T follicular helper cell (primary cell): ENCODE results near the gene ADAMTS15.

ENCODE experiments used
- DNase-seq: peaks from one replicate; pipeline ENCODE4 v3.0.0-alpha.2; 2020; ENCODE audit warnings: low read depth

ADAMTS15 gene

DNA sequence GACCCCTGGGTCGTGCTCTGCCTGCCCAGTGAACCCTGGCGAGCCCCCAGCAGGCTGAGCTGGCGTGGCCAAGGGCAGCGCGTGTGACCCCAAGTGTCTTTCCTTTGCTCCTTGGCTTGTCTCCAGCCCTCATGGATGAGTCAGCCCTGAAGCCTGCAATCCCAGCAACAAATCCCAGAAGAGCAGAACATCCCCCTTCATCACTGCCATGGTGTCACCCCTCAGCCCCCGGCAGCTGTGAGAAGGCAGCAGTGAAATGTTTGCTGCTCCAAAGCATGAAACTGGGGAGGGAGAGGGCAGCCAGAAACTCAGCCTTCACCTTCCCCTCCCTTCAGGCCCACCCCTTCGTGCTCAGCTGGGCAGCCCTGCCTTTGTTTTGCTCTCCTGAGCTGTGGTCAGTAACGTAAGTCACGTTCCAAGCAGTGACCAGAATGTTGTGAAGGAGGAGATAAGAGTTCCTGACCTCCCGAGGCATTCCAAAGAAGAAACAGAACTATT is 29.8 kb downstream of the ADAMTS15 start:
- no peak for DNase-seq

DNA sequence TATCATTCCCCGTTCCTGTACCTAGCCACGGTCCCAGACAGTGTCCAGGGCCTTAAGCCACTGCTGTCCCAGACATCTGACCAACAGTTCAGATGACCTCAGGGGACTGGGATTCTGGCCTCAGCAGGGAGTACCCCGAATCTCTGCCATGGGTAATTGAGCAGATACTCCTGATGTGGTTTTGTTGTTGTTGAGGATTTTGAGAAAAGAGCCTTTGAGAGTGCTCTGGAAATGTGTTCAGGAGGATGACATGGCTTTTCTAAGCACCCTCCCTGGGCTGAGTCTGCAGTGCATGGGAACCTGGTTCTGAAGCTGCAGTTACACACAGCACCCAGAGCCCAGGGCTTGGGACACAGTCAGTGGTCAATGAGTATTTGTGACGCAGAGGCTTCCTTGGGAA is 30.4 kb downstream of the ADAMTS15 start:
- DNase-seq = no peak

DNA sequence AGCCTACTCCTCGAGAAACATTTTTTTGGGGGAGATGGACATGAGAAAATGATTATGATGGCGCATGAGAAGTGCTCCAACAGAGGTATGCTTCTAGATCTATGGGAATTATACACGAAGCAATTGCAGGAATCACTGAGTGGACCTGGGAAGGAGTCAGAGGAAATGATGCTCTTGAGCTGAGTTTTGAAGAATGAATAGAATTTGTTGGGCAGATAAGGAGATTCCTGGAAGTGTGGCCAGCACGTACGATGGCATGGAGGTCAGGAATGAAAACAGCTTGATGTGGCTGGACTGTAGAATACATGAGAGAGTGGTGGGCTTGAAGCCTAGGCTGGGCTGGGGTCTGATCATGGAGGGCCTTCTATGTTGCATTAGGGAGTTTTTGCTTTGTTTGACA is 31.7 kb downstream of the ADAMTS15 start:
- DNase-seq = no peak

DNA sequence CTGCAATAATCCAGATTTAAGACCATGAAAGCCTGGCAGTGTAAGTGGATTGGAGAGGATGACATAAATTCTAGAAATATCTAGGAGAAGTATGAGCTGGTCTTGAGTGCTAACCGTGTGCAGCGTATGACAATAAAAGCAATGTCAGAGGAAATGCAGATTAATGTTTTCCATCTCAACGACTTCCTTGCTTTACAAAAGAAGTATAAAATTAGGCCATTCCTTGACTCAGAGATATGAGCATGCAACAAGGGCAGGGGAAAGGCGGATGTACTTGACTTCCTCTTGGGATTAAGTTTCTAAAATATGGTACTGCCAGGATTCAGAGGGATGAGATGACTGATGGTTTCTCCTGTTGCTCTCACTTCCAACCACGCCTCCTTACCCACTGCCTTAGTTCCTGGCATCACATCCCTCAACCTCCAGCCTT is 32.3 kb downstream of the ADAMTS15 start:
- DNase-seq = no peak

DNA sequence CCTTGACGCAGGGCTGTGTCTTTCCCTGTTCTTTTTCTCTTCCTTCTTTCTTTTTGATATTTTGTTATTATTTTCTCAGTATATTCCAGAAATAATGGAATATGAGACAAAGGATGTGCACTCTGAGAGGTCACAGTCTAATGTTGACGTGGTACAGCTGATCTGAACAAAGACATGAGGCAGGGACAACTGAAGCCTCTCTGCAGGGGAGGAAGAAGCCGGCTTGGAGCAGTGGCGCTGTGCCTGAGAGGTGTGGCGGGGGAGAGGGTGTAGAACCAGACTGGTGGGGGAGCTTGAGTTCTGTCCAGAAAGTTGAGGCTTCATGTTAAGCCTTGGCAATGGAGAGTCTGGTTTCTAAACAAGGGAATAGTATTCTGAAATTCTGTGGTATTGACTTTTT is 34.7 kb downstream of the ADAMTS15 start:
- DNase-seq = no peak

DNA sequence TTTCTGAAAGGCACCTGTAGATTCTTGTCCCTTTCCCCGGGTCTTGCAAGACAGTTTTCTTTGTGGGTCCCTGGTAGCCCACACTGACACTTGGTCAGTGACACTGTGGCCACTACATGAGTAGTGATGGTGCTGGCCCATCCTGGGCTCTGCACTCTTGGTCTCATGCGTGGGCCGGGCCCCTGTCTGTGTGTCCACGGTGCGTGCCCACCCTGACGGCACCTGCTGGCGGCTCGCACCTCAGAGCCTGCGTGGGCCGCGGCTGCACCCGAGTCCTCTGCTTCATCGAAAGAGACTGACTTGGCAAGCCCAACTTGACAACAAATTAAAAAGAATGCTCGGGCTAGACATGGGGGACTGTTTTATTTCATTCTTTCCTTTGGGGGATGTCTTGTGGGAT is 37.5 kb downstream of the ADAMTS15 start:
- no peak for DNase-seq

DNA sequence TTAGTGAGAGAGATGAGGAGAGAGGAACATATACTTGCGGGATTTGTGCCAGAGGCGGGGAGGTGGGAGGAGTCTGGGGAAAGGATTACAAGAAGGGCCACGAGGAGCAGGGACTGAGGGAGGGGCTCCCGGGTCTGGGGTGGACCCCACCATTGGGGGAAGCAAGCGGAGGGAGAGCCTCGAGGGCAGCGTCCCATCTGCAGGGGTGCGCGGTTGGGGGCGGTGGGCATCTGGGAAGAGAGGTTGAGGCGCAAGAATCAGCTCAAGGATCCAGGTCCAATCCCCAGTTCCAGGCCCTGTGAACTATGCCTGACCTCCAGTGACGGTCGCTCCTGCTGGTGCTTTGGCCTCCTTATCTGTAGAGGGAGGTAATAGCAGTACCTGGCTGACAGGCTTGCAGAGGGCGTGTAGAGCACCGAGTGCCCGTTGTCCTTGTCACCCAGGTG is 38.0 kb downstream of the ADAMTS15 start:
- DNase-seq = no peak

DNA sequence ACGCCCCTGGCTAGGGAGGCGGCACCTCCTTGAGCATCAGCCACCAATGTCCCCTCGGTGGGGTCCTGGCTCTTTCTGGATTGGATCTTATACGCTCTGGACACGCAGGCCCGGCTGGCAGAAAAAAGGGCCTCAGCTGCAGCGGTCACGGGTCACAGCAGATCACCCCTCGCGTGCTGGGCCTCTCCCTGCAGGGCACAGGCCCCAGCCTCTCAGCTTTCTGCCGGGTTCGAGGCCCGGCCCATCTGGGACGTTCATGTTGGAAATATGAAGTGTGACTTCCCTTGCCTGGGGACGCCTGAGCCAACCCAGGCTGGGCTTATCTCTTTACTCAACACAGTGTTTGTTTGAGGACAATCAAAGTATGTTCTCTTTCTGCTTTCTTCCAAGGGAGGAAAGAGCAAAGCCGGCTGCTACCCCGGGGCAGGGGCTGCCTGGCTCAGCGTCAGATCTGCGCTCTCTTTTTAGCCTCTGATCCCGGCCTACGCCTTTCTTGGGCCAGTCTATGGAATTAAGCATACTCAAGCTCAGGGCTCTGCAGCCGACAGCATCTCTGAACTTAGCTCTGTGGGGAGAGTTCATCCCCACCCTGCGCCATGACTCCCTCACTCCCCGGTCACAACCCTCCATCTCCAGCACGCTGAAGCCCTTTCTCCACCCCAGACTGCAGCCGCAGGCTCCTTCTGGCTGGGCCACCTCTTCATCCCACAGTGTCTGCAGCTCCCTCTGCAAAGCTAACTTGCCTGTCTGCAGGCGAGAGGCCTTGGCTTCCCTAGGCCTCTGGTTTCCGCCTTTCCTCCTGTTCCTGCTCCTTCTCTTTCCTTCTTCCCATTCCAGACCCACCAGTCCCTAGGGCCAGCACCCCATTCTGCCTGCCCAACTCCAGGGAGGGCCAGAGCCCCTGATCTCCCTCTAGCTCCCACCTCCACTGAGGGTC is 38.8 kb downstream of the ADAMTS15 start:
- DNase-seq = no peak

DNA sequence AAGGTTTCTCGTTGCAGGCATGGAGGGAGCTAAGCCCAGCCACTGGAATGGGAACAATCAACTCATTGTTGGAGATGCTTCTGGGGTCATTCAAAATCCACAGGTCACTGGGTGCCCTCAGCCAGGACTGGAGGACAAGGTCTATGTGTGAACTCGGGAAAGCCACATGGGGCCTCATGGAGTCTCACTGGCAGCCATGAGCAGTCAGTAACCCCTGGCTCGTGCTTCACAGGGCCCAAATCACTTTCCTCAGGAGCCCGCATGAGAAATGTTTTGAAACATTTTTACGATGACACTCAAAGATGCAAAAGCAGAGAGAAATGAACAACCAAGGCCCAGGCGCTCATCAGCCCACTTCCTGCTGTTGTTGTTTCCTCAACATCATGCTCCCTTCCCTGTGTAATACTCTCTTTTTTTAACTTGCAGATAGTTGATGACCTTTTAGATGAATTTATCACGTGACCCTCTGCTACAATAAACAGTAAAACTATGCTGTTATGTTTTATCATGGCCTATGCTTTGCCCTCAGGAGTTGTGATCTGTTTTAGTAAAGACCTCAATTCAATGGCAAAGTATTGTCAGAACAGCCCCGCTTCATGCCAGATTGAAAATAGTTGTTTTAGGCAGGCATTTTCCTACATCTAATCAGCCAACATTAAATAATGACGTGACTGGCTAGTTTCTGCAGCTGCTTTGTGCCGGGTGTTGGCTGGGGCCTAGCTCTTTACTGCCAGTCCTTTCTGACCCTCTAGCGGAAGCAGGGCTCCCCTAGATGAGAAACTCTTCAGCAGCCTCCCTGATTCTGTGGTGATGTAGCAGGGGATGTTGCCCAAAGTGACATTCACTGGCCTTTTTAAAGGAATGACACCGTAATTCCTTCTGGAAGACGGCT is 39.7 kb downstream of the ADAMTS15 start:
- no peak for DNase-seq

DNA sequence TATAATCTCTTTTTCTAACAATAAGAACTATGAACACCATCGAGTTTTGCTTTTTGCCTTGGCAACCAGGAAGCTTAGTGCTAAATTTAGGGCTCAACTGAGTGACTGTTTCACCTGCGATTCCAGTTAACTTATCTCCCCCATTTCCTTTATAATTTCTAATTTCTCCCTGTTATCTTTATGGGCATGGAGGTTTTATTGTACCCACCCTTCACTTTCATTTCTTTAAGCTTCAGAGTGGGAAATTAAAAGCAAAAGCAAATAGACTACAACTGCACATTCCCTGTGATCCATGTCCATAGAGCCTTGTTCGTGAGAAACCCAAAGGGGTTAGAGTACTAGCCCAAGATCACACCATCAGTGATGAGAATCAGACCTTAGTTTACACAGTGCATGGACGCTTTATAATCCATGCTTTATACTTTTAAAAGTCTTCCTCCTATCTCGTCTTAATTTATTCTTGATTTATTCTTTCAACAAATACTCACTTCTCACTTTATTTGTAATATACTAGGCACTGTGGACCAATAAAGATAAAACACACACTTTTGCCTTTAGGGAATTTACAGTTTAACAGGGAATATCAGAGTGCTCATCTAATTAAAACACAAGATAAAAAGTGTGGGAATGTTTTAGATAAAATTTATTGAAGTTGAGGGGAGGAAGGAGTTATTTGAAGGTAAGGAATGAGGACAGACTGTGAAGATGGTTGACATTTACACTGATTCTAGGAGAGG is 40.6 kb downstream of the ADAMTS15 start:
- no peak for DNase-seq

DNA sequence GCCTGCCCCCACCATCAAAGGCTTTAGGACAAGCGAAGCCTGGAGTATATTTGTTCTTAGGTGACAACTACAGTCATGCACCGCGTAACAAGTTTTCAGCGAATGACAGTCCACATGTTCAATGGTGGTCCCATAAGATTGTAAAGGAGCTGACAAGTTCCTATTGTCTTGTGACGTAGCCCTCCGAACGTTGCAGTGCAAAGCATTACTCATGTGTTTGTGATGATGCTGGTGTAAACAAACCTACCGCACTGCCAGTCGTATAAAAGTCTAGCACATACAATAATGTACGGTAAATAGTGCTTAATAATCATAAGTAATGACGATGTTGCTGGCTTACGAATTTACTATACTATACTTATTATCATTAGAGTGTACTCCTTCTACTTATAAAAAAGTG is 41.3 kb downstream of the ADAMTS15 start:
- DNase-seq = no peak

DNA sequence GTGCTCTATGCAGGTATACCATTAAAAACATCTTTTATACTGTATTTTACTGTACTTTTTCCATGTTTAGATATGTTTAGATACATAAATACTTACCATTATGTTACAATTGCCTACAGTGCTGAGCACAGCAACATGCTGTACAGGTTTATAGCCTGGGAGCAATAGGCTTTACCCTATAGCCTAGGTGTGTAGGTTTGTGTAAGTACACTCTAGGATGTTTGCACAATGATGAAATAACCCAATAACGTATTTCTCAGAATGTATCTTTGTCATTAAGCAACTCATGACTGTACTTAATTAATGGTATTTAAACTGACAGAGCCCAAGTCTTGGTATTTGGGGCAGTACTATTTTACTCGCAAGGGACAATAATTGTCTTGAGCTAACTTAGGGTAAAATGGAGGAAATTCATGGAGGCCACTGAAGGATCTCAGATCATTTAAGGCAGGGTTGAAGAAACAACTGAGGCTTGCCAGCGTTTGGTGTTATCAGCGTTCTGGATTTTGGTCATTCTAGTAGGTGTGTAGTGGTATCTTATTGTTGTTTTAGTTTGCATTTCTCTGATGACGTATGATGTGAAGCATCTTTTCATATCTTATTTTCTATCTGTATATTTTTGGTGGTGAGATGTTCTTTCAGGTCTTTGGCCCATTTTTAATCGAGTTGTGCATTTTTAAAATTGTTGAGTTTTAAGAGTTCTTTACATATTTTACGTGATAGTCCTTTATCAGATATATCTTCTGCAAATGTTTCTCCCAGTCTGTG is 42.4 kb downstream of the ADAMTS15 start:
- DNase-seq = no peak

DNA sequence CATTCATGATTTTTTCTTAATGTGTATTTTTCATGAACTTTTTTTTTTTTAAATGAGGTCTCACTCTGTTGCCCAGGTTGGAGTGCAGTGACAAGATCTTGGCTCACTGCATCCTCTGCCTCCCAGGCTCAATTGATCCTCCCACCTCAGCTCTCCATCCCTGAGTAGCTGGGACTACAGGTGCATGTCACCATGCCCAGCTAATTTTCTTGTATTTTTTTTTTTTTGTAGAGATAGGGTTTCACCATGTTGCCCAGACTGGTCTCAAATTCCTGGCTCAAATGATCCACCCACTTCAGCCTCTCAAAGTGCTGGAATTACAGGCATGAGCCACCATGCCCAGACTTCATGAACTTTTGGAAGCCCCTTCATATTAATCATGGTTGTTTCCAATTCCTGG is 49.7 kb downstream of the ADAMTS15 start:
- no peak for DNase-seq

DNA sequence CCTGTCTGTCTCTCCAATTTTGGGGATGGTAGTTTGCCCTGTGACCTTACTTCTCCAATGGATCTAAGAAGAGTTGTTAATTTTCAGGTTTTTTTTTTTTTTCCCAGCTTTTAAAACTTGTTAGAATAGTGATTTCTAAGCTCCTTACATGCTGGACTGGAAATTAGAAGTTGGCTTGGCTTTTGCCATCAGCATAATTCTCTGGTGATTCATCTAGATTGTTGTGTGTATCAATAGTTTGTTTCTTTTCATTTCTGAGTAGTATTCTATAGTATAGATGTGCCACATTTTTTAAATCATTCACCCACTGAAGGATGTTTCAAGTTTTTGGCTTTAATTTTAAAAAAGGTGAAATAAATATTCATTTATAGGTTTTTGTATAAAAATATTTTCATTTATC is 51.4 kb downstream of the ADAMTS15 start:
- no peak for DNase-seq

DNA sequence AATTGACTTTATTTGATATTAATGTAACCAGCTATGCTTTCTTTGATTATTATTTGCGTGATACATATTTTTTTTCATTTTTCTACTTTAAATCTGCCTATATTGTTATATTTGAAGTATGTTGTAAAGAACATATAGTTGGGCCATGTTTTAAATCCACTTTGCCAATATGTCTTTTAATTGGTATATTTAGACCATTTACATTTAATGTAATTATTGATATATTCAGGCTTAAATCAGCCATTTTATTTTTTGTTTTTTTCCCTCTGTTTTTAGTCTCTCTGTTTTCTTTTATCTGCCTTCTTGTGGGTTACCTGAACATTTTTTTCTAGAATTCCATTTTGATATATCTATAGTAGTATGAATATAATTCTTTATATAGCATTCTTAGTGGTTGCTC is 55.9 kb downstream of the ADAMTS15 start:
- DNase-seq = no peak

DNA sequence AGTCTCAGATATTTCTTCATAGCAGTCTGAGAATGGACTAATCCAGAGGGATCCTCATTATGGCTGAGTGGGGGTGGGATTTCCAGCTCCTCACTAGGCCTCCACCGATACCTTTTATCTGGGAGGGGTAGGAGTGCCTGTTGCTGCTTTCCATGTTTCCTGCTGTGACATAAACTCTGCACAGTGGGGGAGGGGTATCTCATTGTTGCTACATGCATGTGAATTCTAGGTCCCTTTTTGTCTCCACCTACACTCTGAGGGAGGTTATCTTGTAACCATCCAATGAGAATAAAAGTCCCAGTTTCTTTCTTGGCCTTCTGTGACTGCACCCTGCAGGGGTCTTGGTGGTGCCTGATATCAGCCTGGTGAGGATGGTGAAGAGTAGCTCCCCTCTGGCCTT is 60.5 kb downstream of the ADAMTS15 start:
- DNase-seq = no peak

DNA sequence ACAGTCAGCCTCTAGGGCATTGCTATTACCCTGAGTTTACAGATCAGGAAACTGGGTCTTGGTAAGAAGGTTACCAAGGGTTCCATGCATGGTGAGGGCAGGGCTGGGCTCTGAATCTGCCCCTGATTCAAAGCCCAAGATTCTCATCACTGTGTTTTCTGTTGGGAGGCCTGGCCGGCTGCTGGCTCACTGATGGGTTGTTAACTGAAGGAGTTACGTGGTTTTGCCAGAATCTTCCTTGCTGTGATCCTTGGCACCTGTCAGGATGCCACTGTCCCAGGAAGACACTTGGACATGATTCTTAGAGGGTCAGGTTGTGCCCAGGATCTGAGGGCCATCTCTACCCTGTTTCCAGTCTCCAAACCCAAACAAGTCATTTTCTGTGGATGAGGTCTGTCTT is 61.5 kb downstream of the ADAMTS15 start:
- no peak for DNase-seq

DNA sequence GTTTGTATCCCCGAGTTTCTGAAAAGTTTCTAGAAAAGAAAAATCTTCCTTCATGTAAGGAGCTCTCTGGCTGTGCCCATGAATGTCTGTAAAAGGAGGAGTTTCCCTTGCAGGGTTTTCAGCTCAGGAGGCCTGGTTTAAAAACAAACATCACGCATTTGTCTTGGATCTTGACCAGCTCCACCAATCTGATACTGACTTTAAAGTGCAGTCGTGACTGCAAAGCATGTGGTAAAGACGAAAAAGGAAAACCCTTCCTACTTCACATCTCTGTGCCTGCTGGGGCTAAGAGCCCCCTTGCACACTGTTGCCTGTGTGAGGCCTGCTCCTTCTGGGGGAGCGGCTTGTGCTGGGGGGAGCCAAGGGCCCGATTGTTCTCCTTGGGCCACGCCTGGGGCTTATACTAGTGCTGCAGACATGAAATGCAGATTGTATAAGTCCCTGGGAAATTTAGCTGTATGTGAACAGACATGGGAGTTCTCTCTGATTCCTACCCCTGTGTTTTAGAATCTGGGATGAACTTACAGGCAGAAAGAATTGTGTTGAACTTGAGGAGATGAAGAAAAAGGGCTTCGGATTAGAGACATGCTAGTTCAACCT is 62.1 kb downstream of the ADAMTS15 start:
- no peak for DNase-seq

DNA sequence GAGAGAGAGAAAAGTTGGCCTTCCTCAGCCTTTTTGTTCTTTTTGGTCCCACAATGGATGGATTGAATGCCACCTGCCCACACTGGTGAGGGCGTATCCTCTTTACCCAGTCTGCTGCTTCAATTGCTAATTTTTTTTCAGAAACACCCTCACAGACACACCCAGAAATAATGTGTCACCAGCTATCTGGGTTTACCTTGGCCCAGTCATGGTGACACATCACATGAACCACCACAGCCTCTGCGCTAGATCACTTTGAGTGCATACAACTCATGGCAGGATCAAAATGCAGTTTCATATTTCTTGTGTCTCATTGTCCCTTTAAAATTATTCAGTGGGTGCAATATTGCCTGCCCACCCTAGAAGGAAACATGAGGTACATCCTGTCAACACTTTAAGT is 63.3 kb downstream of the ADAMTS15 start:
- DNase-seq = no peak

DNA sequence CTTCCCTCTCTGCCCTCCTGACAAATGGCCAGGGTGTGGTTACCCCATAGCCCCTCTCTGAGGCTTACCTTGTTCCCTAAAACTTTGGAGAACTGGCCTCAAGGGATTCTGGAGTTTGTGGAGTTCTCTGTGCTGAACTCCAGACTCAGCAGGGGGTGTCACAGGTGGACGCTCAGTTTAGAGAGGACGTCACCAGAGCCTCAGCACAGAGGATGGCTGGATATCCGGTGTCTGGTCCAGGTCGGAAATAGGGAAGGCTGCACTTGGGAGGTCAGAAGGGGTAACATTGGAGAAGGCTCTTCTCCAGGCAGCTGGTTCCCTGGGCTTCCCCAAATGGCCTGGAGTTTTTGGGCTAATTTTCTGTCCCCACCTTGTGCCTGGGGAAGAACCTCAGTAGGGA is 64.2 kb downstream of the ADAMTS15 start:
- no peak for DNase-seq

DNA sequence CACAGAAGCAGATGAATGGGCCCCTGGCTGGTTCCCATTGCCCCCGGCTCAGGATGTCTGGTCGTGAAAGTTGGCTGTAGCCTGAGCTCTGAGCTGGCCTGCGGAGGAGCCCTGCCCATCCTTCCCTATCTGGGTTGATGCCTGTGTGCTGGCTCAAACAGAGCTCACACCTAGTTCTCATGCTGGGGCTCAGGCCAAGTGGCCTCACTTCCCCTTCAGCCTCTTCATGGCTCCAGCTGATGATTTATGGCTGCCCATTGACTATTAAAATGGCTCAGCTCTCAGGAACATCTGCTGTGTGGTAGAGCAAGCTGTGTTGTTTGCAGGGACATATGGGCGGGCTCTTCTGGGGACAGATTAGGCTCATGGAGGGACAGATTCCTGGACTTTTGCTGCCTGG is 64.7 kb downstream of the ADAMTS15 start:
- no peak for DNase-seq
